KBM-7 (cell line): ENCODE data around the gene LRATD1.

ENCODE experiments used
- DNase-seq: peaks from one replicate; pipeline ENCODE4 v3.0.0-alpha.2; 2015
- in situ Hi-C: fragments of 300-500 bp; cut with MboI; formaldehyde crosslinking; loops from 2 replicates; pipeline ENCODE4 v1.14.3; 2020; ENCODE audit warnings: low sequenced_read_pairs, low pct_unique_long_range_greater_than_20kb, mixed read lengths

LRATD1 gene

DNA sequence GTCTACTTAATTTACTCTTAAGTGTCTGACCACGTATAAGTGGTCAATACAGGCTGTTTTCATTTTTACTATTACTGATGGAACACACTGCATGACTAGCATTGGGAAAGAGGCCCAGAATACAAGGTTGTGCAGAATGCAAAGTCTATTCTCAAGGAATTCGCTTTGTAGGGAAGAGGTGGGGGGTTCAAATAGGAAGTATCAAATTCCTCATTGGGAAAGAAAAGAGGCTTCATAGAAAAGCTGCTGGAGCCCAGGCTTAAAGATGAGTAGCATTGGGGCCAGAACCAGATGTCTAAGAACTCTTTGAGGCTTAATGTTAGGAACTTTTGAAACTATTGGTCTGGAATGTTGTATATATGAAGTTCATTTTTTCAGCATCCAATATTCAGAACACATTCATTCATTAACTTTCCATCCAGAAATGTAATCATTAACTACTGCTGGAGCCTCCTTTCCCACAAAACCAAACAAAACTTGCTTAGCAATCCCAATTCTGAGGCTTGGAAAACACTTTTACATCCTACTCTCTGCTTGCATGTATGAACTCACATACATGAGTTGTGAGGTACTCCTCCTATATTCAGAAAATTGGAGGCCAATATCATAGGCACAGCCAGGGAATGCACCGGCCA is 994 bp upstream of the LRATD1 start:
- in situ Hi-C loops = no loop called here
- DNase-seq = no peak

DNA sequence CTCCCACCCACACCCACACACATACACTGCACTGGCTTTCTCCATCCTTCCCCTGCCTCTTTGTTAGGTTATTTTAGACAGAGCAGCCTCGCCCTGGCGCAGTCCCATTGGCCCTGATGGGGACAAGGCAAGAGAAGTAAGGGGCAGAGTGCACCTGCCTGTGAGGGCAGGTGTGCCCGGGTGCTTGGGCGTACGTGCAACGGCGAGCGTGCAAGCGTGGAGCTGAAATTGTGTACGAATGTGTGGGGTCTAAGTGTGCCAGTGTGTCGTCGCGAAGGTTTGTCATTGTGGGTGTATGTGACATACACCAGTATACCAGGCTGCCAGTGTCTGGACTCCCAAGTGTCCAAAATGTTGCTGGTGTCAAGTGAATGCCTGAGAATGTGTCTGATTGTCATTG is 544 bp downstream of the LRATD1 start:
- in situ Hi-C loops = no loop called here
- DNase-seq = no peak

DNA sequence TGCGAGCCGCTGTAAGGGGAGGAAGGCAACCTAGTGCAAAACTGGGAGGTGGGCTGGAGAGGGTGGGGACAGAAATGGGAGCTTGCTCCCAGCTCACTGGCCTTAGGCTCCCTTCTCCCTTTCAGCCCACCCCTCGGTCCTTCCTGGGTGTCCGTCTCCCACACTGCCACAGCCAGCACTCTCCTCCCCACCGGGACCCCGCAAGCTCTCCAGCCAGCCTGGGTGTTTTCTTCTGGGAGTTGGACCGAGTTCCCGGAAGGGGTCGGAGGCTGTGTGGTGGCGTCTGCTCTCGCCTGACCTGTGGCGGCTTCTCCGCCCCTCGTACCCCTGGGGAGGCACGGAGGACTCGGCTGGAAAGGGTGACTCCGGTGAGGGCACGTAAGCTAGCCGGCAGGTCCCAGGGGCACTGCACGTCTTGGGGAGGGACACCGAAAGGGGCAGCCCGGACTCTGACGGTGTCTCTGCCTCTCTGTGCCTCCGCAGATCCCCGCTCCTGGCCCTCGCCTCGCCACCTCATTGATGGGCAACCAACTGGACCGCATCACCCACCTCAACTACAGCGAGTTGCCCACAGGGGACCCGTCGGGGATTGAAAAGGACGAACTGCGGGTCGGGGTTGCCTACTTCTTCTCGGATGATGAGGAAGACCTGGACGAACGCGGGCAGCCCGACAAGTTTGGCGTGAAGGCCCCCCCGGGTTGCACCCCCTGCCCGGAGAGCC is 1.1 kb downstream of the LRATD1 start:
- no peak for DNase-seq
- in situ Hi-C loops = no loop called here

DNA sequence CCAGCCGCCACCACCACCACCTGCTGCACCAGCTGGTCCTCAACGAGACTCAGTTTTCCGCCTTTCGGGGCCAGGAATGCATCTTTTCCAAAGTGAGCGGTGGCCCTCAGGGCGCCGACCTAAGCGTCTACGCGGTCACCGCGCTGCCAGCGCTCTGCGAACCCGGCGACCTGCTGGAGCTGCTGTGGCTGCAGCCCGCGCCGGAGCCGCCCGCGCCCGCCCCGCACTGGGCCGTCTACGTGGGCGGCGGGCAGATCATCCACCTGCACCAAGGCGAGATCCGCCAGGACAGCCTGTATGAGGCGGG is 1.6 kb downstream of the LRATD1 start:
- in situ Hi-C loops = no loop called here
- DNase-seq = no peak

DNA sequence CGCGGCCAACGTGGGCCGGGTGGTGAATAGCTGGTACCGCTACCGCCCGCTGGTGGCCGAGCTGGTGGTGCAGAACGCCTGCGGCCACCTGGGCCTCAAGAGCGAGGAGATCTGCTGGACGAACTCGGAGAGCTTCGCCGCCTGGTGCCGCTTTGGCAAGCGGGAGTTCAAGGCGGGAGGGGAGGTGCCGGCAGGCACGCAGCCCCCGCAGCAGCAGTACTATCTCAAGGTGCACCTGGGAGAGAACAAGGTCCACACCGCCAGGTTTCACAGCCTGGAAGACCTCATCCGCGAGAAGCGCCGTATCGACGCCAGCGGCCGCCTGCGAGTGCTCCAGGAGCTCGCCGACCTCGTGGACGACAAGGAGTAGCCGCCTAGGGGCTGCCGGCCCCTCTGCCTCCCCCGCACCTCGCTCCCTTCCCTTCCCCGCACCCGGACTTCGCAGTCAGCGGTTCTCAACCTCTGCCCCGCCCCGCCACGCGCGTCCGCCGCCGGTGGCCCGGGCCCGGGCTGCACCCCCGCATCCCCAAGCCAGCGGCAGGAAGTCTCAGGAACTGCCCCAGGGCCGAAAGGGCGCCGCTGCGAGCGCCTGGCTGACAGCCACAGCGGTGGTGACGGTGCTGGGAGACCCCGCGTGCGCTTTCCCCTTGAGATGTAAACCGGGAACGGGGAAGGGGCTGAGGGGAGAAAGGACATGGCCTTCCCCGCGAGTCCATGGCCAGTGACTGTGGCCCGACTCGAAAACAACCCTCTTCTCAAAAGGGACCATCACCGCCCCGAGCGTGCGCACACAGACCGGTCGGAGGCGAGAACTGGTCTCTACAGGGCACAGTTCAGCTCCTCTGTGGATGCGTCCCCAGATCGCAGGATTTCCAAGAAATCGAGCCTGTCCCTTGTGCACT is 2.2 kb downstream of the LRATD1 start:
- in situ Hi-C loops = no loop called here
- peak; percentile 75 for DNase-seq

DNA sequence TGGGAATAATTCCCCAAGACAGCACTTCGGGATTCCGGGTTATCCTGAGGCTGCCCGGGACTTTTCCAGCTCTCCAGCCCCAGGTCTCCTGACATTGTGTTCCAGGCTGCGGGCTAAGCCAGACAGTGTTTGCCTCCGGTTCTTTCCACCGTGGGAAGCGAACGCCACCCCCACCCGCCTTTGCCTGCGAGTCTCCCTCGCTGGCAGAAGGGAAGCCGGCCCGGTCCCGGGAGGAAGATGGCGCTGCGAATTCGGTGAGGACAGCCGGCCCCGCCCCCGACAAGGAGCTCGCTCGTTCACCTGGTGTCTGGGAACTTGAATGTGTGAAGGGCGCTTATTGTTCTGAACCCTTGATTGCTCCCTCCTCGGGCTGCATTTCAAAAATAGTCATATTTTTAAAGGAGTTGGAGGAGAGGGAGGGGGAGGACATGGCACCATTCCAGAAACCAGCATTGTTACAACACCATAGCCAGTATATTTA is 2.9 kb downstream of the LRATD1 start:
- DNase-seq = peak; percentile 58
- in situ Hi-C loops = no loop called here

DNA sequence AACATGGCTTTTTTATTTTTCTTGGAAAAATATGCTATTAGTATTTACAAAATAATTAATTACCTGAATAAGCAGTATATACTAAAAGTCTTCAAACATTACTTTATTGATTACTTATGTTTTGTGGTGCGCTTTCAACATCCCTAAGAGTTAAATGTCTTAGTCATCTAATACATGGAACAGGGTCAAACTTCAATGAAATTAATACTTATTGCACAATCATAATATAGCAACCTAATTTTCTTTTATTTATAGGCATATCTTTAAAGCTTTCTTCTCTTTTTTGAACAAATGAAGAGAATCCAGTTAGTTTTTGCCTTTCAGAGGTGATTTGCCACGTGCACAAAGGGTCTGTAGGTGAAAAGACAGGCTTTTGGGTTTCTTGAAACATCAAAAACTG is 6.0 kb downstream of the LRATD1 start:
- no peak for DNase-seq
- in situ Hi-C loops = no loop called here

DNA sequence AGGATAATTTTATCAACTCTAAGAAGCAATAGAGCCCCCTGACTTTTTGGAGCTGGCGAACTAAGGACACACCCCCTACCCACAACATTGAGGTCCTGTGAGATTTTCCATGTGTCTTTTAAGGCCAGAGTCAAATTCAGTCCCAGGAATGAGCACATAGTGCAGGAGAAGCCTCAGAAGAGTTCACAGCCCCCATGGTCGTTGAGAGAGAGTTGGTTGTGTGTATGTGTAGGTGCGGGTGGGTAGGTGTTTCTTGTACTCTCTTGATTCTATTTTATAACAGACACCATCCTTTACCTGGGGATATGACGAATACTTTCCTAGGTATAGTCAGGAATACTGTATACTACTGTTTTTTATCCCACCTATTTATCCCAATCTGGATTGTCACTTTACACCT is 8.6 kb downstream of the LRATD1 start:
- in situ Hi-C loops = no loop called here
- DNase-seq = no peak

DNA sequence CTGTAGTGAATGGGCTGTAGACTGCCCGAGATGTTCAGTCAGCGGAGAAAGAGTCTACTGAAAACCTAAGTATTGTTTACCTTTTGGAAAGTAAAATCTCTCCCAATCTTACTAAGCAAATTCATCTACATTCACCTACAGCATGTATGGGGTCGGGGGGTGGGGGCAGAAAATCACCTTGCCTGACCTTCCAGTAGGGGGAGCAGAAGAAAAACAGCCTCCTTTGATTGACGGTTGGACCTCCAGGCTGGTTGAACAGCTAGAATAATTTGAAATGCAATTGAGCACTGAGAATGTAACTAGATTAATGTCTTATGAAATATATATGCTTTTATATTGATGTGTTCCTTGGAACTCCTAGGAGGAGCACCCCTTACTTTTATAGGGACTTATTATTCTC is 10.0 kb downstream of the LRATD1 start:
- in situ Hi-C loops = no loop called here
- DNase-seq = no peak

DNA sequence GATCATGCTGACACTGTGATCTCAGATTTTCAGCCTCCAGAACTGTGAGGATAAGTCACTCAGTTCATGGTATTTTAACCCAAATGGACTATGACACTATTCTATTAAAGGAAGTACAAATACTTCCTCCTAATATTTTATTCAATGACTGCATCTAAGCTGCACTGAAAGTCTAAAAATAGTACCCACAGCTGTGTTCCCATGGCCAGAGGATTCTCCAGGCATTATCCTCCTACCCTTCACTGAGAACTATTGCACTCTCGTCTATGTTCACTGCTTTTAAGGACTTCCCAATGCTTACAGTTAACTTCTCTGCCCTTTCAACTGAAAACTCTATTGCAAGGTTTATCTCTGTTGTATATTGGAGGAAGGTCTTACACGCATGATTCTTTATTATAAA is 15.2 kb downstream of the LRATD1 start:
- in situ Hi-C loops = no loop called here
- no peak for DNase-seq

DNA sequence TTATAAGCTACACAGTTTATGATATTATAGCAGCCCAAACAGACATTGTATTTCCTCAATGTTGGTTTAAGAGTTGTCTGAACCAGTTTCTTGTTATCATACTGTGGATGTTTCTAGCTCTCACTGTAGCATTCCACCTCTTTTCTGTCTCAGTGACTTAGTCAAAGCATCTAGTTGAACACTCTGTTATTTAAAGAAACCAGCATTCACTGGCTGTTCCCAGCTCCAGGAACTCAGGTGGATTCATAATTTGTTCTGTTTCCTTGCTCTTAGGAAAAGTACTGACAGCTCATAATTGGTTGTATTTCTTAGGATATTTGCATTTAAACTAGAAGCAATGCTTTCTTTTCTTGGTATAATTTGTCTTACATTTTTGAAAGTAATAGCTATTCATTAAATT is 17.5 kb downstream of the LRATD1 start:
- in situ Hi-C loops = no loop called here
- DNase-seq = no peak

DNA sequence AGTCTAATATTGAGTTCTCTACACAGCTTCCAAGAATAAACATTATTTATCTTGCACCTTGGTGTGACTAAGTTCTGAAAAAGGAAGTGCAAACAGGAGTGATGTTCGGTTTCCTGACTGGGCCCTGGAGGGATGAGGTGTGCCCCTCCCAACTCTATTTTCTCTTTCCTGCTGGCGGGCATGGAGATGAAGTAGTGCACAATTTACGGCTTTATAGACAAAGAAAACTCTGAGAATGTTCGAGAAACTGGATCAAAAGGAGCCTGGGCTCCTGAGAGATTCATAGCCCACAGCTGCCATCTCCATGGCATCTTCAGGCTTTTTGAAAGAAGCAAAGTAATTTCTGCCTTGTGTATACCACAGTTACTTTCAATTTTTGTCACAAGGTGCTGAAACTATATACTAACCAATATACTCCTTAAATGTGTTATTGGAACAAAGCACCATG is 22.3 kb downstream of the LRATD1 start:
- in situ Hi-C loops = no loop called here

DNA sequence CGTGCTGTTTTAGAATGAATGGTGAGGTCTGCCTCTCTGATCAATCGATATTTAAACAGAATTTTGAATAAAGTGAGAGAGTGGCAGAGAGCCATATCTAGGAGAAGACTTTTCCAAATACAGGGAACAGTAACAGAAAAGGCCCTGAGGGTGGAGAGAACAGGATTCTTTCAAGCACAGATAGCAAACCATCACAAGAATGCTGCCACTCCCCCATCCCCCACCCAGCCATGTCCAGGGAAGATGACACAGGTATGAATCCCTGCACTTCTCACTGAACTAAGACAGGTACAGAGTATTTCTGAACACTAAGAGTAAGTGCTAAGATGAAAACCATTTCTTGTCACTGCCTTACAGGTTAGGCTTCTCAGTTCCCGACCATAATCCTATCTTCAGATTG is 23.6 kb downstream of the LRATD1 start:
- DNase-seq = no peak
- in situ Hi-C loops = no loop called here

More for the DNA sequence above, 22.3 kb downstream of the LRATD1 start:
- no peak for DNase-seq

DNA sequence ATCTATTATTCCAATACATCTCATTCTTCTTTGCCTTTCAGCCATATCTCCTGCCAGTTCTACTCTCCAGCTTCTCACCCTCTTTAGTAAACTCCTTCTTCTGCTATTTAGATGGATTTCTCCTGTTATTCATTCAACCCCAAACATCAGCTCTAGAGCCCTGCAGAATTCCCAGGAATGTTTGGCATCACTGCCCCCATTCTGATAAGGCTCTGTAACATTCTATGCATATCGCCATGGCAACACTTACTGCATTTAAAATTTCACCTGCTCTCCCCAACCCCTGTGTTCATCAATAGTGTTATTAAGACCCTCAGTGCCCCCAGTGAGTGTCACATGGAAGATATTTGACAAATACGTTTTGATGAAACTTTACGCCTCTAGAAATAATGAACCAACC is 28.6 kb downstream of the LRATD1 start:
- no peak for DNase-seq
- in situ Hi-C loops = no loop called here

DNA sequence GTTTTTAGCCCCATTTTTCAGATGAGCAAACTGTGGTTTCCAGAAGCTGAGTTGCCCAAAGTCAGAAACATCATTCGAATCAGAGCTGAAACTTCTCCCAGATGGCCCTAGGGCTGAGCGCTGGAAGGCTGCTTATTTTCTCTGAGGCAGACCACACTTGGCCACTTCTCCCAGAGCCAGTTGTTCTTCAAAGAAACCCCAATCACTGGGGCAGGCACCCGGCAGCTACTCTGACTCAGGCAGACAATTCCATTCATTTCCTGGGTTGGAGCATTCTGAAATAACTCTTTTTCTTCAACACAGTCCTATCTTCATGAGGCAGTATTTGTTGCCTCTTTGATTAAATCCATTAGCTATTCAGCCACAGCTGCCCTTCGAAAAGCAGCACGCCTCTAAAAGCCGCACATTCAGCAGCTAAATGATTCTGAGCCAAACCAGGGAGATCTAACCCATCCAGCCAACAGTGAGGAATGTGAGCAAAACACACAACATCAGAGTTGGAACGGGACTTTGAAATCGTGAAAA is 40.9 kb downstream of the LRATD1 start:
- DNase-seq = no peak
- in situ Hi-C loops = no loop called here

DNA sequence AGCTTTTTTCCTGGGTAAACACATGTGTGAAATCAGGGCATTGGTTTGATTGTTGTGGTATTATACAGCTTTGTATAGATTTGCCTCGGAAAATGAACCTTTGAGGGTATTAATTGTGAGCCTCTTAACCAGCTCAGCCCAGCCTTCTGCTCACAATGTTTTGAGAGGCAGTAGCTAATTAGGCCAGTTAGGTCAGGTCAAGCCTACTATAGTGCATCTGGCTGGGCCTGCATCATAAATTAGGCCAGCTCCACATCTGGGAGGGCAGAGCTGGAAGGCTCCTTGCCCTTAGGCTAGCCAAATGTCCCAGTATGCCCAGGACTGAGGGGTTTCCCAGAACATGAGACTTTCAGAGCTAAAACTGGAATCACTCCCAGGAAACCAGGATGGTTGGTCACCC is 43.0 kb downstream of the LRATD1 start:
- in situ Hi-C loops = no loop called here
- DNase-seq = no peak

DNA sequence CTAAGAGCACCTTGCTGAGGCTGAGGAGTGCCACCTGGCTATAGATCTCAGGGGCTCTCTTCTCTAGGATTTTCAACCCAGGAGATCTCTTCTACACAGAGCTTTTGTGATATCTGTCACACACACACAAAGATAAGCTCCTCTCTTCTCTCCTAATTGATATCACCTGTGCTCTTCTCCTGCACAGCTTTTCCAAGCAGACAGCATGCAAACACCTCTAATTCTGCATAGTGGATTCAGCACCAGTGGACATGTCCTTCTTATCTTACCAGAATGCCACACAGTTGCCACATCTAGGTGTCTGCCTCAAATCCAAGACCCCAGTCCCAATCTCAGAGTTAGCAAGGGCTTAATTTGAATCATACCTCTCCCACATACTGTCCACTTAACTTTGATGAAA is 43.9 kb downstream of the LRATD1 start:
- no peak for DNase-seq
- in situ Hi-C loops = no loop called here

DNA sequence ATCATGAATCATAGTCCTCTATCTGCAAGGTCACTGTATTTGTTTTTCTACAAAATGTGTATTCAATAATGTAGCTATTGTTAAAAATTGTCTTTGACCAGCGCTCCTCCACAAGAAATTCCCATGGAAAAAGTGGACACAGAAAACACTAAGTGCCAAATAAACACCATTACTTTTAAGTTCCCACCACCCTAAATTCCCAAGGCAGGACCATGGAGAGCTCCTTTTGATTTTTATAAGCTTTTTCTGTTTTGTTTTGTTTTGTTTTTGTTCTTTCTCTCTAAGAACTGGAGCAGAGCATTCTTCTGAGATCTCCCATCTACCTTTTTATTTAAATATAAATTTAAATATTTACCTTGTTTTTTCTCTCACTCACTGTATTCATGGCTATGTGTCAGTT is 44.5 kb downstream of the LRATD1 start:
- in situ Hi-C loops = no loop called here
- no peak for DNase-seq

DNA sequence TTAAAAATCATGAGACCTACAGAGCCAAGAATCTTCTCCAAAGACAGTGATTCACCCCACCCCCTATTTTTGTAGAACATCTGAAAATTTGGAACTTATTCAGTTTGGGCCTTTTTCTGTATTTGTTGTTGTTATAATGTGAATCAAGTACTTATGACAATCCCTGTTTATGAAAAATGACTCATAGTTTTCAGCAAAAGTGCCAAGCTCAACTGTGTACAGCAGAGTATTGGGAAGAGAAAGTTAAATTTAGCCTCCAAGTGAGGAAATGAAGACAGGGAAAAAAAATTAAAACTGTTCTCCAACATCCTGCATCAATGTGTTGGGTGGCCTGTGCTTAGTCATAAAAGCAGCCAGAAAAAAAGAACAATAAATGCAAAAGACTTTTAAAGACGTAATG is 46.2 kb downstream of the LRATD1 start:
- DNase-seq = no peak
- in situ Hi-C loops = no loop called here

DNA sequence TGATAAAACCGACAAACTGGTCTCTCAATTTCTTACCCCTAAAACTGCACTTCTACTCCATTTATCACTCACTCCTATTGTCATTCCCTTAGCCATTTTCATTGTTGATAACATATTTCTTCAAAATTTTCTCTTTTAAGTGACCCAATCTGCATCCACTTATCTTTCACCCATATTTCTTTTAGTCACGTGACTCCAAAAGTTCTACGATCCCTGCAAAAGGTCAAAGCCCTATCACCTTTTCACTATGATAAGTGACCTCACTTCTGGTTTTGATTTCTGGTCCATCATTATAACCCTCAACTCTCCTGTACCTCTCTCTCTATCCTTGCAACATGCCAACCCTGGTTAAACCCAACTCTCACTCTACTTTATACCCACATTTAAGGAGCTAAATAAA is 49.1 kb downstream of the LRATD1 start:
- in situ Hi-C loops = no loop called here
- DNase-seq = no peak
